Activated B cell treated with CpG ODN at 0.5 μM for 24 hours (primary cell): Measurements from ENCODE around the gene KRT17. TPM values are rescaled to one million over a fixed set of nuclear protein-coding genes. Genes with fewer than 3 reads are reported as not detected.
A peak's percentile ranks its signal among the peaks of the same experiment; 100 is the strongest.

Experiments used
- ATAC-seq: fragments of 200-7000 bp; cut with Tn5 transposase; one replicate; pipeline ENCODE4 v1.10.0; 2021; ENCODE audit warnings: low read depth, mild to moderate bottlenecking, moderate library complexity
- CTCF ChIA-PET: fragments of 350-600 bp; sonication (Branson Sonifier 250); formaldehyde crosslinking; loops from one replicate; lab custom pipeline; 2021; ENCODE audit warnings: antibody characterized with exemption; lab: Charles Lee
- POLR2A ChIA-PET: fragments of 350-600 bp; sonication (Branson Sonifier 250); formaldehyde crosslinking; loops from one replicate; lab custom pipeline; 2021; ENCODE audit warnings: antibody characterized with exemption; lab: Charles Lee
- DNase-seq: peaks from one replicate; pipeline ENCODE4 v3.0.0; 2022
- H3K27ac Mint-ChIP-seq: one replicate; pipeline ENCODE4 v1.8.0; 2020; ENCODE audit warnings: mixed read lengths
- H3K27me3 Mint-ChIP-seq: one replicate; pipeline ENCODE4 v1.8.0; 2021; ENCODE audit warnings: mixed read lengths
- H3K36me3 Mint-ChIP-seq: one replicate; pipeline ENCODE4 v1.8.0; 2021; ENCODE audit warnings: low read depth, mixed read lengths
- H3K4me1 Mint-ChIP-seq: one replicate; pipeline ENCODE4 v1.8.0; 2021; ENCODE audit warnings: mixed read lengths
- H3K4me3 Mint-ChIP-seq: one replicate; pipeline ENCODE4 v1.8.0; 2020; ENCODE audit warnings: mild to moderate bottlenecking, mixed read lengths
- H3K9me3 Mint-ChIP-seq: one replicate; pipeline ENCODE4 v1.8.0; 2020; ENCODE audit warnings: mixed read lengths
- CTCF ChIP-seq: fragments of 200-600 bp; IDR thresholded peaks from one replicate; pipeline ENCODE4 v1.8.0; 2022; ENCODE audit warnings: antibody characterized with exemption, mild to moderate bottlenecking
- intact Hi-C: fragments of 100-400 bp; cut with micrococcal nuclease; formaldehyde crosslinking; loops from one replicate; pipeline ENCODE4 v1.15.1; 2024
- total RNA-seq: library from RNA; stranded (reverse); gene quantifications from 2 replicates; pipeline ENCODE4 v1.2.3, GENCODE V29; 2022

Gene KRT17
- total RNA-seq = not detected in 2 replicates

- CTCF ChIA-PET = no interaction called here
- Mint-ChIP-seq H3K27me3 (peaks cover 20% of the 10 kb centered on the region), H3K4me1 (no peaks in the 10 kb centered on the region), H3K27ac (no peak within 1 kb of the TSS), H3K9me3 (no peaks in the 10 kb centered on the region), H3K4me3 (no peak within 1 kb of the TSS), H3K36me3 (no peaks in the 10 kb centered on the region)
- POLR2A ChIA-PET = no interaction called here
- ATAC-seq = no peak
- no peak for DNase-seq
- TF ChIP-seq CTCF = no peak
- intact Hi-C loops = no loop called here
Measured at GRCh38 chr17:41624208-41625101, at the start of gene KRT17. Gene KRT17 (minus strand): TSS chr17:41624575. CDS start chr17:41624509, 66 bp downstream.

GRCh38 chr17:41672153-41672552 lies 47.8 kb upstream of the KRT17 start:
- intact Hi-C loops = no loop called here
- Mint-ChIP-seq H3K27me3 (no peaks in the 10 kb centered on the region), H3K27ac (no peak overlapping the region), H3K4me3 (no peak overlapping the region), H3K4me1 (peaks cover 47% of the 10 kb centered on the region), H3K9me3 (peaks cover 4% of the 10 kb centered on the region), H3K36me3 (peaks cover 3% of the 10 kb centered on the region)
- ChIA-PET POLR2A (interaction anchor here (0.6 to 3.2 kb wide), 3 partner anchors 17 to 1117 kb away, joined by 3 to 31 read pairs (median 6); partner anchors contain the start of gene EIF1), CTCF (no interaction called here)
- TF ChIP-seq CTCF = no peak
- DNase-seq = no peak
- no peak for ATAC-seq

- intact Hi-C loops = loop anchor here (1.0 to 5.0 kb wide), 9 partner anchors 758 to 1450 kb away; partner anchors contain the start of genes TOP2A and WIPF2
- POLR2A ChIA-PET = interaction anchor here (0.5 to 6.4 kb wide), 8 partner anchors 10 to 1134 kb away, joined by 3 to 272 read pairs (median 6); partner anchors contain the start of gene EIF1
- Mint-ChIP-seq H3K9me3 (no peaks in the 10 kb centered on the region), H3K4me3 (peak overlapping the region; percentile 92), H3K27me3 (no peaks in the 10 kb centered on the region), H3K4me1 (peaks cover 42% of the 10 kb centered on the region), H3K36me3 (no peaks in the 10 kb centered on the region), H3K27ac (peak overlapping the region; percentile 99)
- no peak for TF ChIP-seq CTCF
- no peak for ATAC-seq
- CTCF ChIA-PET = interaction anchor here (1.0 to 4.2 kb wide), 12 partner anchors 9 to 1107 kb away, joined by 3 to 72 read pairs (median 5); partner anchors contain the start of gene EIF1
- DNase-seq = no peak
Measured at GRCh38 chr17:41667280-41668041, 43.1 kb upstream of the KRT17 start.

- intact Hi-C loops = loop anchor here (1.0 to 5.0 kb wide), 13 partner anchors 10 to 1449 kb away; partner anchors contain the start of genes EIF1, TOP2A and WIPF2
Measured at GRCh38 chr17:41666708-41667279, 42.4 kb upstream of the KRT17 start.

More at GRCh38 chr17:41666708-41667279, 42.4 kb upstream of the KRT17 start:
- no peaks in the 10 kb centered on the region for H3K27me3 Mint-ChIP-seq
- H3K4me3 Mint-ChIP-seq = peak overlapping the region; percentile 92
- H3K27ac Mint-ChIP-seq = peak overlapping the region; percentile 99
- CTCF ChIA-PET = interaction anchor here (0.6 to 4.2 kb wide), 19 partner anchors 9 to 1312 kb away, joined by 3 to 72 read pairs (median 6); partner anchors contain the start of gene EIF1
- DNase-seq = peak; percentile 84
- H3K4me1 Mint-ChIP-seq = peaks cover 40% of the 10 kb centered on the region
- POLR2A ChIA-PET = interaction anchor here (0.9 to 6.4 kb wide), 16 partner anchors 11 to 1309 kb away, joined by 3 to 272 read pairs (median 6); partner anchors contain the start of genes EIF1 and SMARCE1
- no peaks in the 10 kb centered on the region for H3K36me3 Mint-ChIP-seq
- ATAC-seq = peak; percentile 61
- TF ChIP-seq CTCF = no peak
- no peaks in the 10 kb centered on the region for H3K9me3 Mint-ChIP-seq
